ENCODE data around the gene SNED1. TPM values are rescaled to one million over a fixed set of nuclear protein-coding genes. Genes with fewer than 3 reads are reported as not detected.

The SNED1 gene
- polyA plus RNA-seq, 1 donor (not counting 4 experiments of a cell fraction or from before 2014, with no cell fraction given): 0.12 TPM

DNA sequence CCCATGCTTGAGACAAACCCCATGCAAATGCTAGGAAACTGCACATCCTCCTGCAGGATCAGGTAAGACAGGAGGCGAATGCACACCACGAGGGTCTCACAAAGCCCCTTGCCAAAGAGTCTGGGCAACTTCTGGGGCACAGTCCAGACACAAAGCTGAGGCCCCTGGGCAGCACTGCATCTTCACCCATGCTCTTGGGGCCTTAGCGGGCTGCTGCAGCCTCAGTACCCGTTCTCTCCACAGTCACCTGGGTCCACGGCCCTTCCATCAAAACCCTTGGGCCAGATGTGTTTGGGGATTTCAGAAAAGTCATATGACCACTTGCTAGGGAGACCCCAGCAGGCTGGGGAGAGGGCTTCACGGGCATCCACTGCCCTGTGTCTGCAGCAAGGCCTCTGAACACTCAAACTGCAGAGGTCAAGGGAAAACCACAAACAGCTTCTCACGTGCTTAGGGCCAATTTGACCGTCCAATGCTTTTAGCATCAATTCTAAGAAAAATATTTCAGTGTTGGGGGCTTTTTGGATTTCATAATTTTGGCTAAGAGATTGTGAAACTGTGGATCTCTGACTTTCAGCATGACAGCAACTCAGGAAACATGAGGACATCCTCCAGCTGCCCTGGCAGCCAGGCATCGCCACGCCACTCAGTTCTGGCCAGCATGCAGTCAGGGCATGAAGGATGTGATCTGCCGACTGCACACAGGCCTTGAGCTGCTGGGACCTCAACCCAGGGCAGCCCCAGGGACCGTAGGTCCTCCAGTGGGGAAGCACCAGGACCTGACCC lies 130.9 kb downstream of the SNED1 start:
- no peak overlapping the region for H2AFZ ChIP-seq (ENCODE audit: control insufficient read depth, low read length)

DNA sequence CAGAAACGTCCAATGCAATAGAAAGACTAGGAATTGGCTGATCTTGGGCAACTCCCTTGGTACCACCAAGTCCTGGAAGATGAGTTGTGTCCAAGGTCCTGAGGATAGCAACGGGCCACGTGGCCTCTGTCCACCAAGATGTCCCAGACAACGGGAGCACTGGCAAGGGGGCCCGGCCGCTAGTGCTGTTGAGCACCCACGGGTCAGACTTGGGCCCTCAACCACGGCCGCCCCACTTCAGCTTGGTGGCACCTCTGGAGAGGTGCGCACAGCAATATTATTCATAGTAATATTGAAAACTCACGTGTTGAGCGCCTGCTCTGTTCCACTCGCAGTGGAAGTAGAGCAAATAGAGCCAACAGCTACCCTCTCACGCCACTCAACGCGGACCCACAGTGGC lies 131.9 kb downstream of the SNED1 start:
- Histone ChIP-seq H4K20me1 (ENCODE audit: control insufficient read depth, extremely low read depth, insufficient read depth, low read length) (no peaks in the 10 kb centered on the region), H3K27me3 (ENCODE audit: control insufficient read depth, extremely low read depth, insufficient read depth, low read length) (no peaks in the 10 kb centered on the region), H2AFZ (ENCODE audit: control insufficient read depth, low read length) (no peak overlapping the region), H3K79me2 (ENCODE audit: control insufficient read depth, insufficient read depth, low read length) (no peaks in the 10 kb centered on the region), H3K27ac (ENCODE audit: control insufficient read depth, insufficient read depth, low read length) (no peak overlapping the region), H3K36me3 (ENCODE audit: control insufficient read depth in 2 of 2, extremely low read depth in 1 of 2, insufficient read depth in 2 of 2, low read length in 2 of 2) (peaks cover 0 to 2% of the 10 kb centered on the region in 2 experiments), H3K9me1 (ENCODE audit: control insufficient read depth, extremely low read depth, insufficient read depth, low read length) (no peaks in the 10 kb centered on the region), H3K9ac (ENCODE audit: control insufficient read depth, extremely low read depth, insufficient read depth, low read length) (no peak overlapping the region), H3K4me1 (ENCODE audit: control insufficient read depth, extremely low read depth, insufficient read depth, low read length) (no peaks in the 10 kb centered on the region), H3K4me3 (ENCODE audit: control insufficient read depth in 2 of 3, extremely low read depth in 1 of 3, insufficient read depth in 2 of 3, low read depth in 1 of 3, low read length in 3 of 3) (no peak overlapping the region), H3K9me3 (ENCODE audit: control insufficient read depth, low read depth, low read length) (no peaks in the 10 kb centered on the region), H3K4me2 (ENCODE audit: control insufficient read depth, extremely low read depth, insufficient read depth, low read depth, low read length) (no peak overlapping the region)
- DNase-seq (ENCODE audit: low read depth, low spot score) (no peak), FAIRE-seq (no peak)
- TF ChIP-seq, protein P1, sequence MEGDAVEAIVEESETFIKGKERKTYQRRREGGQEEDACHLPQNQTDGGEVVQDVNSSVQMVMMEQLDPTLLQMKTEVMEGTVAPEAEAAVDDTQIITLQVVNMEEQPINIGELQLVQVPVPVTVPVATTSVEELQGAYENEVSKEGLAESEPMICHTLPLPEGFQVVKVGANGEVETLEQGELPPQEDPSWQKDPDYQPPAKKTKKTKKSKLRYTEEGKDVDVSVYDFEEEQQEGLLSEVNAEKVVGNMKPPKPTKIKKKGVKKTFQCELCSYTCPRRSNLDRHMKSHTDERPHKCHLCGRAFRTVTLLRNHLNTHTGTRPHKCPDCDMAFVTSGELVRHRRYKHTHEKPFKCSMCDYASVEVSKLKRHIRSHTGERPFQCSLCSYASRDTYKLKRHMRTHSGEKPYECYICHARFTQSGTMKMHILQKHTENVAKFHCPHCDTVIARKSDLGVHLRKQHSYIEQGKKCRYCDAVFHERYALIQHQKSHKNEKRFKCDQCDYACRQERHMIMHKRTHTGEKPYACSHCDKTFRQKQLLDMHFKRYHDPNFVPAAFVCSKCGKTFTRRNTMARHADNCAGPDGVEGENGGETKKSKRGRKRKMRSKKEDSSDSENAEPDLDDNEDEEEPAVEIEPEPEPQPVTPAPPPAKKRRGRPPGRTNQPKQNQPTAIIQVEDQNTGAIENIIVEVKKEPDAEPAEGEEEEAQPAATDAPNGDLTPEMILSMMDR (optimal IDR thresholded peaks at IDR 0.05 in 1 of 3, IDR thresholded peaks at IDR 0.05 in 1 of 3, conservative IDR thresholded peaks at IDR 0.05 in 1 of 3; ENCODE audit: extremely low read depth in 1 of 3, insufficient read depth in 2 of 3, low read length in 3 of 3): no peak
- no peak for TF ChIP-seq EZH2 (IDR thresholded peaks at IDR 0.05; ENCODE audit: low read length)
- dilution Hi-C loops (cut with MboI; ENCODE audit: extremely low pct_ligation_motif_present, low sequenced_read_pairs): no loop called here

More for the DNA sequence above, 130.9 kb downstream of the SNED1 start:
- no peaks in the 10 kb centered on the region for H3K9me3 ChIP-seq (ENCODE audit: control insufficient read depth, low read depth, low read length)
- peaks cover 0 to 2% of the 10 kb centered on the region in 2 experiments for H3K36me3 ChIP-seq (ENCODE audit: control insufficient read depth in 2 of 2, extremely low read depth in 1 of 2, insufficient read depth in 2 of 2, low read length in 2 of 2)
- H4K20me1 ChIP-seq (ENCODE audit: control insufficient read depth, extremely low read depth, insufficient read depth, low read length): no peaks in the 10 kb centered on the region
- dilution Hi-C loops (cut with MboI; ENCODE audit: extremely low pct_ligation_motif_present, low sequenced_read_pairs): no loop called here
- H3K4me3 ChIP-seq (ENCODE audit: control insufficient read depth in 2 of 3, extremely low read depth in 1 of 3, insufficient read depth in 2 of 3, low read depth in 1 of 3, low read length in 3 of 3): no peak overlapping the region
- DNase-seq (ENCODE audit: low read depth, low spot score) (no peak), FAIRE-seq (no peak)
- no peak overlapping the region for H3K4me2 ChIP-seq (ENCODE audit: control insufficient read depth, extremely low read depth, insufficient read depth, low read depth, low read length)
- H3K79me2 ChIP-seq (ENCODE audit: control insufficient read depth, insufficient read depth, low read length): no peaks in the 10 kb centered on the region
- H3K9ac ChIP-seq (ENCODE audit: control insufficient read depth, extremely low read depth, insufficient read depth, low read length): no peak overlapping the region
- no peaks in the 10 kb centered on the region for H3K27me3 ChIP-seq (ENCODE audit: control insufficient read depth, extremely low read depth, insufficient read depth, low read length)
- H3K27ac ChIP-seq (ENCODE audit: control insufficient read depth, insufficient read depth, low read length): no peak overlapping the region
- no peaks in the 10 kb centered on the region for H3K4me1 ChIP-seq (ENCODE audit: control insufficient read depth, extremely low read depth, insufficient read depth, low read length)
- TF ChIP-seq EZH2 (IDR thresholded peaks at IDR 0.05; ENCODE audit: low read length): no peak
- TF ChIP-seq, protein P1 (optimal IDR thresholded peaks at IDR 0.05 in 1 of 3, IDR thresholded peaks at IDR 0.05 in 1 of 3, conservative IDR thresholded peaks at IDR 0.05 in 1 of 3; ENCODE audit: extremely low read depth in 1 of 3, insufficient read depth in 2 of 3, low read length in 3 of 3): no peak
- H3K9me1 ChIP-seq (ENCODE audit: control insufficient read depth, extremely low read depth, insufficient read depth, low read length): no peaks in the 10 kb centered on the region
